HCT116 (cell line): Measurements from ENCODE around the gene PLCB1. TPM values are rescaled to one million over a fixed set of nuclear protein-coding genes. Genes with fewer than 3 reads are reported as not detected.

Source experiments
- ATAC-seq: fragments of 200-7000 bp; cut with Tn5 transposase; 2 replicates; pipeline ENCODE4 v1.9.1; 2020; ENCODE audit warnings: mild to moderate bottlenecking, moderate library complexity
- BruUV-seq: library from RNA; stranded (reverse); fragments of 400-500 nt; replicated peaks from 2 replicates; lab custom pipeline; 2021; lab: Mats Ljungman, UMichigan
- CTCF ChIA-PET: fragments of 300-600 bp; sonication (Branson Sonifier 250); formaldehyde crosslinking; loops from one replicate; lab custom pipeline; 2021; ENCODE audit warnings: antibody characterized with exemption; lab: Charles Lee
- POLR2A ChIA-PET: fragments of 300-600, 350-600 bp; sonication (Branson Sonifier 250); formaldehyde crosslinking; loops from one replicate; lab custom pipeline; 2021; ENCODE audit warnings: antibody characterized with exemption; lab: Charles Lee
- RAD21 ChIA-PET, 2 experiments: fragments of 300-600 bp; sonication (Branson Sonifier 250); formaldehyde crosslinking; loops; one replicate each; lab custom pipeline; 2023; ENCODE audit warnings: low total read pairs in 2 of 2; ENCODE audit not compliant: uncharacterized antibody in 2 of 2, unreplicated experiment in 2 of 2, low non-redundant PET in 1 of 2; lab: Charles Lee
- DNase-seq: peaks from one replicate; pipeline ENCODE4 v3.0.0-alpha.2; 2010; ENCODE audit warnings: low read depth, low spot score
- H2AFZ ChIP-seq: fragments of 200-600 bp; shearing (Covaris generic), sonication (generic); 2 replicates; pipeline ENCODE4 v1.6.1; 2017; ENCODE audit warnings: low read depth, mixed run types, mixed read lengths, antibody characterized with exemption, low read length; ENCODE audit not compliant: poor library complexity, severe bottlenecking
- H3K27ac ChIP-seq: 2 replicates; pipeline ENCODE4 v1.5.1; 2012; ENCODE audit warnings: low read depth, low read length
- H3K27me3 ChIP-seq: fragments of 200-600 bp; sonication (generic); 2 replicates; pipeline ENCODE4 v1.6.1; 2016; ENCODE audit warnings: mixed run types, low read length, mixed read lengths; ENCODE audit not compliant: insufficient read depth
- H3K36me3 ChIP-seq, 2 experiments: fragments of 200-500 bp in 1 of 2; fragments of 200-600 bp in 1 of 2; sonication (Bioruptor generic) in 1 of 2; sonication (generic) in 1 of 2; 2 replicates each; pipeline versions ENCODE4 v1.5.1 to v1.6.1; 2014 to 2016; ENCODE audit warnings: low read length in 2 of 2, inconsistent platforms in 1 of 2, mixed read lengths in 1 of 2, mixed run types in 1 of 2; ENCODE audit not compliant: insufficient read depth in 2 of 2, control insufficient read depth in 1 of 2
- H3K4me1 ChIP-seq, 2 experiments: fragments of 200-600 bp in 1 of 2; sonication (generic) in 1 of 2; 2 replicates each; pipeline versions ENCODE4 v1.5.1 to v1.6.1; 2012 to 2017; ENCODE audit warnings: low read length in 2 of 2, inconsistent platforms in 1 of 2, mild to moderate bottlenecking in 1 of 2, mixed read lengths in 1 of 2, mixed run types in 1 of 2, moderate library complexity in 1 of 2; ENCODE audit not compliant: insufficient read depth in 2 of 2, control insufficient read depth in 1 of 2
- H3K4me2 ChIP-seq: fragments of 200-600 bp; sonication (generic); 2 replicates; pipeline ENCODE4 v1.6.1; 2017; ENCODE audit warnings: mixed run types, low read length, mixed read lengths
- H3K4me3 ChIP-seq, 2 experiments: fragments of 200-600 bp in 1 of 2; sonication (generic) in 1 of 2; replicated peaks in 1 of 2; 2 replicates each; pipeline ENCODE4 v1.5.1; 2011 to 2016; ENCODE audit warnings: low read length in 2 of 2, control low read depth in 1 of 2, low read depth in 1 of 2, mild to moderate bottlenecking in 1 of 2, mixed read lengths in 1 of 2, mixed run types in 1 of 2
- H3K79me2 ChIP-seq: fragments of 200-600 bp; sonication (generic); 2 replicates; pipeline ENCODE4 v1.6.1; 2017; ENCODE audit warnings: mild to moderate bottlenecking, mixed run types, low read length, moderate library complexity, mixed read lengths; ENCODE audit not compliant: insufficient read depth
- H3K9ac ChIP-seq: fragments of 200-600 bp; sonication (generic); 2 replicates; pipeline ENCODE4 v1.6.1; 2016; ENCODE audit warnings: low read length, mixed read lengths
- H3K9me2 ChIP-seq: fragments of 200-600 bp; sonication (generic), shearing (Covaris generic); 2 replicates; pipeline ENCODE4 v1.6.1; 2017; ENCODE audit warnings: mixed run types, mild to moderate bottlenecking, moderate library complexity; ENCODE audit not compliant: insufficient read depth
- H3K9me3 ChIP-seq, 2 experiments: fragments of 200-500 bp in 1 of 2; fragments of 200-600 bp in 1 of 2; sonication (Bioruptor generic) in 1 of 2; sonication (generic) in 1 of 2; 2 replicates each; pipeline ENCODE4 v1.6.1; 2014 to 2017; ENCODE audit warnings: low read length in 2 of 2, mixed read lengths in 2 of 2, inconsistent platforms in 1 of 2, low read depth in 1 of 2, mild to moderate bottlenecking in 1 of 2, mixed run types in 1 of 2, moderate library complexity in 1 of 2; ENCODE audit not compliant: control insufficient read depth in 1 of 2, insufficient read depth in 1 of 2
- H4K20me1 ChIP-seq: fragments of 200-600 bp; sonication (generic), shearing (Covaris generic); 2 replicates; pipeline ENCODE4 v1.6.1; 2017; ENCODE audit warnings: mixed run types, mild to moderate bottlenecking, moderate library complexity; ENCODE audit not compliant: insufficient read depth
- CBX3 ChIP-seq: IDR thresholded peaks from 2 replicates; pipeline ENCODE4 v1.6.1; 2012; ENCODE audit warnings: low read depth
- CTCF ChIP-seq, 3 experiments: fragments of 200-600 bp in 1 of 3; sonication (generic) in 1 of 3; IDR thresholded peaks in 2 of 3; conservative IDR thresholded peaks in 1 of 3; 2 replicates each; pipeline ENCODE4 v1.5.1; 2012 to 2017; ENCODE audit warnings: low read depth in 2 of 3, low read length in 2 of 3, antibody characterized with exemption in 1 of 3, borderline replicate concordance in 1 of 3, control low read depth in 1 of 3, mild to moderate bottlenecking in 1 of 3, mixed read lengths in 1 of 3, mixed run types in 1 of 3, moderate library complexity in 1 of 3; ENCODE audit not compliant: insufficient read depth in 1 of 3
- EGR1 ChIP-seq: IDR thresholded peaks from 2 replicates; pipeline ENCODE4 v1.6.1; 2012; ENCODE audit warnings: low read depth
- RAD21 ChIP-seq: IDR thresholded peaks from 2 replicates; pipeline ENCODE4 v1.6.1; 2012; ENCODE audit warnings: low read depth, mild to moderate bottlenecking
- SP1 ChIP-seq: IDR thresholded peaks from 2 replicates; pipeline ENCODE4 v1.6.1; 2012; ENCODE audit warnings: low read depth
- TCF7L2 ChIP-seq: IDR thresholded peaks from 2 replicates; pipeline ENCODE4 v1.7.0; 2011; ENCODE audit warnings: borderline replicate concordance, inconsistent platforms; ENCODE audit not compliant: insufficient read depth, insufficient read length; ENCODE audit errors: extremely low read depth
- YY1 ChIP-seq: IDR thresholded peaks from 2 replicates; pipeline ENCODE4 v1.6.1; 2011; ENCODE audit warnings: low read length, low read depth, moderate library complexity, mild to moderate bottlenecking; ENCODE audit not compliant: insufficient replicate concordance; ENCODE audit errors: extremely low read depth
- ZBTB33 ChIP-seq: IDR thresholded peaks from 2 replicates; pipeline ENCODE4 v1.6.1; 2011; ENCODE audit warnings: mild to moderate bottlenecking, low read length, moderate library complexity; ENCODE audit not compliant: insufficient replicate concordance; ENCODE audit errors: extremely low read depth
- ZFX ChIP-seq: fragments of 450-650 bp; IDR thresholded peaks from 2 replicates; pipeline ENCODE4 v1.6.1; 2017
- ZNF274 ChIP-seq: fragments of 200-500 bp; sonication (Bioruptor generic); IDR thresholded peaks from 2 replicates; pipeline ENCODE4 v1.6.1; 2014; ENCODE audit warnings: mild to moderate bottlenecking, low read depth, low read length, inconsistent platforms
- intact Hi-C: fragments of 100-400 bp; cut with micrococcal nuclease; formaldehyde crosslinking; loops from 2 replicates; pipeline ENCODE4 v1.10.0; 2022
- total RNA-seq: library from RNA; stranded (reverse); gene quantifications from one replicate; pipeline ENCODE4 v1.2.1, GENCODE V29; 2021; ENCODE audit not compliant: unreplicated experiment

PLCB1 gene
- total RNA-seq, 1 experiment from 2014 or later, result 15.8 TPM

DNA sequence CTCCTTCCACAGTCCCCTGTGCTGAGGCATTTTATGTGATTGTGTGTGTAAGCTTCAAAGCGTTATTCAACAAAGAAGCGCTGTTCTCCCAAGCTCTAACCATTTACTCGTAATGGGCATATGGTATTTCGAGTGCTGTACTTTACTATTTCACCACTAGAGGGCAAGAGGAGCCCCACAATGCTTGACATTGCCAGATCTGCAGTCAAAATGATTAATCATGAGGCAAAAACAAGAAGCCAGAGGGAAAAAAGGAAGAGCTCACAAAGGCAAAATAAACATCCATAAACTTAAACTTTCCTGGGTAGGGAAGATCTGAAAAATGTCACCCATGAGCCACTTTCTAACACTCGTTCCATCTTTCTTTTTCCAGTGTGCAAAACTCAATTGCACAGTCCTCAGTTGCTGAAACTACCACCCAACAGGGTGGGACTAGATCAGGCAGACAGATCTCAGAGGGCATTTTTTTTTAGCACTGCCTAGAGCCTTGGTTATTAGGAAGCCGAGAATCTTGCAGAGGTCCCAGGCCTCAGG is 721.8 kb downstream of the PLCB1 start:
- ChIA-PET POLR2A (interaction anchor here (0.6 kb wide), 1 partner anchor 249 kb away, joined by 3 read pairs; no protein-coding TSS in a partner anchor), CTCF (interaction anchor here (0.6 to 1.6 kb wide), 20 partner anchors 9 to 538 kb away, joined by 3 to 26 read pairs (median 3); no protein-coding TSS in a partner anchor), RAD21 (interaction anchor here (0.8 to 1.3 kb wide), 4 partner anchors 206 to 540 kb away, joined by 3 to 8 read pairs (median 3); no protein-coding TSS in a partner anchor)
- DNase-seq (peak; percentile 40), ATAC-seq (peak; percentile 92)
- BruUV-seq, result no TSS peak
- H3K4me2 ChIP-seq, result peak overlapping the region; percentile 21; the same call in 1 of the 2 replicates
- no peak overlapping the region for H2AFZ ChIP-seq
- intact Hi-C loops, result loop anchor here (1.0 to 10.0 kb wide), 3 partner anchors 319 to 541 kb away; no protein-coding TSS in a partner anchor
- H3K9me2 ChIP-seq, result no peaks in the 10 kb centered on the region
- no peaks in the 10 kb centered on the region for H3K4me1 ChIP-seq
- H3K9me3 ChIP-seq, result no peaks in the 10 kb centered on the region
- H3K27me3 ChIP-seq, result no peaks in the 10 kb centered on the region
- H4K20me1 ChIP-seq, result no peaks in the 10 kb centered on the region
- no peak overlapping the region for H3K27ac ChIP-seq
- no peaks in the 10 kb centered on the region for H3K79me2 ChIP-seq
- TF ChIP-seq TCF7L2 (no peak), CTCF (IDR thresholded peaks at IDR 0.05 in 2 of 3, conservative IDR thresholded peaks at IDR 0.05 in 1 of 3; ENCODE audit: borderline replicate concordance in 1 of 3, insufficient read depth in 1 of 3, low read depth in 2 of 3, low read length in 2 of 3) (peak; percentile 69 to 88 (median 80)), SP1 (no peak), RAD21 (peak; percentile 80), CBX3 (no peak)
- no peak overlapping the region for H3K4me3 ChIP-seq
- no peak overlapping the region for H3K9ac ChIP-seq
- H3K36me3 ChIP-seq, result no peaks in the 10 kb centered on the region

DNA sequence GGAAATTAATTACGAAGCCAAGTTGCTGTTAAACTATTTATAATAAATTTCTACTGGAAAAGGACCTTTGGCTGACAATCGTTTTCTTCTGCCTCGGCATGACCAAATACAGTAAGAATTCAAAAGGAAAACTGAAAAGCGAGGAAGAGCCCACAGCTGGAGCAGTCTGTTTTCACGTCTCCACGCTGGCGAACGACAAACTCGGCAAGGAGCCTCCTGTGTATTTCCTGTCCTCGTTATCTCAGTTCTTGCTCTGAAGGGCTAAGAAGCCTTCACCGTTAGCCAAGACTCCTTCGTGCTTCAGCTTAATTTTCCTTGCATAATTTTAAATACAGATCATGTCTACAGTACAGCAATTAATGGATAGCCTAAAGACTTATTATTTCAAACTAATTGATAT is 722.5 kb downstream of the PLCB1 start:
- ATAC-seq (no peak), DNase-seq (no peak)
- TF ChIP-seq EGR1 (no peak), YY1 (no peak), ZNF274 (no peak), ZBTB33 (no peak), CTCF (IDR thresholded peaks at IDR 0.05 in 2 of 3, conservative IDR thresholded peaks at IDR 0.05 in 1 of 3; ENCODE audit: borderline replicate concordance in 1 of 3, insufficient read depth in 1 of 3, low read depth in 2 of 3, low read length in 2 of 3) (no peak), ZFX (no peak)
- BruUV-seq, result no TSS peak
- Histone ChIP-seq H3K36me3 (no peaks in the 10 kb centered on the region), H3K4me1 (no peaks in the 10 kb centered on the region), H3K4me3 (no peak overlapping the region), H3K9me2 (no peaks in the 10 kb centered on the region), H3K9ac (no peak overlapping the region), H3K9me3 (no peaks in the 10 kb centered on the region), H4K20me1 (no peaks in the 10 kb centered on the region), H2AFZ (no peak overlapping the region), H3K79me2 (no peaks in the 10 kb centered on the region), H3K27ac (no peak overlapping the region), H3K27me3 (no peaks in the 10 kb centered on the region), H3K4me2 (no peak overlapping the region)
- ChIA-PET RAD21 (no interaction called here), CTCF (interaction anchor here (1.5 to 1.6 kb wide), 3 partner anchors 65 to 538 kb away, joined by 3 to 26 read pairs (median 7); no protein-coding TSS in a partner anchor), POLR2A (no interaction called here)
- intact Hi-C loops, result loop anchor here (2.0 to 10.0 kb wide), 2 partner anchors 318 to 540 kb away; no protein-coding TSS in a partner anchor
